NCI-H1930 (cell line): ENCODE results near the gene CCR5AS.

Experiments
- DNase-seq, 2 experiments: peaks; one replicate each; lab custom pipeline; 2025; lab: John Stamatoyannopoulos, UW

CCR5AS gene

DNA sequence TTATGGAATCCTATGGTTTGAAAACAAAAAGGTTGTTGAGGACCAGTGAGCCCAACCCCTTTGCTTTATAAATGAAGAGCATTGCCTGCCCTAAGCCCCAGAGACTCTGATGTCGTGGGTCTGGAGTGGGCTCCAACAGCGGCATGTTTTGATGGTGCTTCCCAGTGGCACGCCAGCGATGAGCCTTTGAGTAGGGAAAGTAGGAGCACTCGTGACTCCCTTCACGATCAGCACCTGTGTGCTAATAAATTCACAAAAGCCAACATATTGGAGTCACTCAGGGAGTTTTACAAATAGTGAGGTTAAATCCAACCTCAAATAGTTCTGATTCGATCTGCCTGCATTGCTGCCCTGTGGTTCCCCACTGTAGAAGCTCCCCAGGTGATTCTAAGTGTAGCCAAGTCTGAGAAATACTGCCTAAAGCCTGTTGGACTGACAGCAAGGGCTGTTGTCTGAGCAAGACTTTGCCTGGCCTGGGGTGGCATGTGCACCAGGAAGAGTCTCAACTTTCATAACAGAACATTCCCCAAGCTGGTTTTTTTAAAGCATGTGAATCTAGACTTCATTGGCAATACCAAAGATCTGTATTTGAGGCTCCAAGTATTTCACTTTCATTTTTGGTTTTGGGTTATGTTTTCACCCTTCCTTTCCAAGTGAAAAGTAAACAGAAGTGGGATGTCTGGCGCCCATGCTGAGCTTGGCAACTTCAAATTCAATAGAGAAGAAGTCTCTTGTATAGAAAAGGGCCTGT lies 26.2 kb downstream of the CCR5AS start:
- no peak for DNase-seq

DNA sequence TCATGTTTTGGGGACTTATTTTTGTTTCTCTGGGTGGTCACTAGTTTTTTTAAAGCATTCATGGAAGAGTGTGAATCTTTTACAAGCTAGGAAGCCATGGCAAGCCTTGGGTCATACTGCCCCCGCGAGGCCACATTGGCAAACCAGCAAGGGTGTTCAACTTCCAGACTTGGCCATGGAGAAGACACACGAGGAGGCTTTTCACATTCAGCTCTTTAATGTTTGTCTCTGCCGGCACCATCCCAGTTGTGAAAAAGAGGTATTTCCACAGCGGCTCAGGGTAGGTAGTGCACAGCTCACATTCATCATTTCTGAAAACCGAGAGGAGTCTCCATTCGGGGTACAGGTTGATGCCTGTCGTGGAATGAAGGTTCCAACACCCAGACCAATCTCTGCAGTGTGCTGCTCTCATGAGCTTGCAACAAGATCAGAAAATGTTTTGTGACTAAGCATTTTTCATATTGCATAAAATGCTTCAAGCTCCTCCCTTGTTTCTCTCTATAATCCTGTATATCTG lies 28.4 kb downstream of the CCR5AS start:
- DNase-seq = peak in 1 of 2 experiments; percentile 2

DNA sequence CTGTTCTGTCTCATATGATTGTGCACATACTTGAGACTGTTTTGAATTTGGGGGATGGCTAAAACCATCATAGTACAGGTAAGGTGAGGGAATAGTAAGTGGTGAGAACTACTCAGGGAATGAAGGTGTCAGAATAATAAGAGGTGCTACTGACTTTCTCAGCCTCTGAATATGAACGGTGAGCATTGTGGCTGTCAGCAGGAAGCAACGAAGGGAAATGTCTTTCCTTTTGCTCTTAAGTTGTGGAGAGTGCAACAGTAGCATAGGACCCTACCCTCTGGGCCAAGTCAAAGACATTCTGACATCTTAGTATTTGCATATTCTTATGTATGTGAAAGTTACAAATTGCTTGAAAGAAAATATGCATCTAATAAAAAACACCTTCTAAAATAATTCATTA lies 31.1 kb downstream of the CCR5AS start:
- no peak for DNase-seq

DNA sequence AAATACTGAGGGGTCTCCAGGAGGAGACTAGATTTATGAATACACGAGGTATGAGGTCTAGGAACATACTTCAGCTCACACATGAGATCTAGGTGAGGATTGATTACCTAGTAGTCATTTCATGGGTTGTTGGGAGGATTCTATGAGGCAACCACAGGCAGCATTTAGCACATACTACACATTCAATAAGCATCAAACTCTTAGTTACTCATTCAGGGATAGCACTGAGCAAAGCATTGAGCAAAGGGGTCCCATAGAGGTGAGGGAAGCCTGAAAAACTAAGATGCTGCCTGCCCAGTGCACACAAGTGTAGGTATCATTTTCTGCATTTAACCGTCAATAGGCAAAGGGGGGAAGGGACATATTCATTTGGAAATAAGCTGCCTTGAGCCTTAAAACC lies 31.6 kb downstream of the CCR5AS start:
- no peak for DNase-seq

DNA sequence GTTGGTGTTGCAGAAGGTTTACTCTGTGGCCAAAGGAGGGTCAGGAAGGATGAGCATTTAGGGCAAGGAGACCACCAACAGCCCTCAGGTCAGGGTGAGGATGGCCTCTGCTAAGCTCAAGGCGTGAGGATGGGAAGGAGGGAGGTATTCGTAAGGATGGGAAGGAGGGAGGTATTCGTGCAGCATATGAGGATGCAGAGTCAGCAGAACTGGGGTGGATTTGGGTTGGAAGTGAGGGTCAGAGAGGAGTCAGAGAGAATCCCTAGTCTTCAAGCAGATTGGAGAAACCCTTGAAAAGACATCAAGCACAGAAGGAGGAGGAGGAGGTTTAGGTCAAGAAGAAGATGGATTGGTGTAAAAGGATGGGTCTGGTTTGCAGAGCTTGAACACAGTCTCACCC lies 32.1 kb downstream of the CCR5AS start:
- no peak for DNase-seq

DNA sequence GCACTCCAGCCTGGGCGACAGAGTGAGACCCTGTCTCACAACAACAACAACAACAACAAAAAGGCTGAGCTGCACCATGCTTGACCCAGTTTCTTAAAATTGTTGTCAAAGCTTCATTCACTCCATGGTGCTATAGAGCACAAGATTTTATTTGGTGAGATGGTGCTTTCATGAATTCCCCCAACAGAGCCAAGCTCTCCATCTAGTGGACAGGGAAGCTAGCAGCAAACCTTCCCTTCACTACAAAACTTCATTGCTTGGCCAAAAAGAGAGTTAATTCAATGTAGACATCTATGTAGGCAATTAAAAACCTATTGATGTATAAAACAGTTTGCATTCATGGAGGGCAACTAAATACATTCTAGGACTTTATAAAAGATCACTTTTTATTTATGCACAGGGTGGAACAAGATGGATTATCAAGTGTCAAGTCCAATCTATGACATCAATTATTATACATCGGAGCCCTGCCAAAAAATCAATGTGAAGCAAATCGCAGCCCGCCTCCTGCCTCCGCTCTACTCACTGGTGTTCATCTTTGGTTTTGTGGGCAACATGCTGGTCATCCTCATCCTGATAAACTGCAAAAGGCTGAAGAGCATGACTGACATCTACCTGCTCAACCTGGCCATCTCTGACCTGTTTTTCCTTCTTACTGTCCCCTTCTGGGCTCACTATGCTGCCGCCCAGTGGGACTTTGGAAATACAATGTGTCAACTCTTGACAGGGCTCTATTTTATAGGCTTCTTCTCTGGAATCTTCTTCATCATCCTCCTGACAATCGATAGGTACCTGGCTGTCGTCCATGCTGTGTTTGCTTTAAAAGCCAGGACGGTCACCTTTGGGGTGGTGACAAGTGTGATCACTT lies 34.1 kb downstream of the CCR5AS start:
- no peak for DNase-seq

DNA sequence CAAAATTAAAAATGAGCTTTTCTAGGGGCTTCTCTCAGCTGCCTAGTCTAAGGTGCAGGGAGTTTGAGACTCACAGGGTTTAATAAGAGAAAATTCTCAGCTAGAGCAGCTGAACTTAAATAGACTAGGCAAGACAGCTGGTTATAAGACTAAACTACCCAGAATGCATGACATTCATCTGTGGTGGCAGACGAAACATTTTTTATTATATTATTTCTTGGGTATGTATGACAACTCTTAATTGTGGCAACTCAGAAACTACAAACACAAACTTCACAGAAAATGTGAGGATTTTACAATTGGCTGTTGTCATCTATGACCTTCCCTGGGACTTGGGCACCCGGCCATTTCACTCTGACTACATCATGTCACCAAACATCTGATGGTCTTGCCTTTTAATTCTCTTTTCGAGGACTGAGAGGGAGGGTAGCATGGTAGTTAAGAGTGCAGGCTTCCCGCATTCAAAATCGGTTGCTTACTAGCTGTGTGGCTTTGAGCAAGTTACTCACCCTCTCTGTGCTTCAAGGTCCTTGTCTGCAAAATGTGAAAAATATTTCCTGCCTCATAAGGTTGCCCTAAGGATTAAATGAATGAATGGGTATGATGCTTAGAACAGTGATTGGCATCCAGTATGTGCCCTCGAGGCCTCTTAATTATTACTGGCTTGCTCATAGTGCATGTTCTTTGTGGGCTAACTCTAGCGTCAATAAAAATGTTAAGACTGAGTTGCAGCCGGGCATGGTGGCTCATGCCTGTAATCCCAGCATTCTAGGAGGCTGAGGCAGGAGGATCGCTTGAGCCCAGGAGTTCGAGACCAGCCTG lies 35.1 kb downstream of the CCR5AS start:
- DNase-seq = no peak

GRCh38 chr3:46370839-46371518 lies 35.9 kb downstream of the CCR5AS start, which contains the start of gene CCR5:
Gene CCR5 (plus strand): TSS chr3:46370946. CDS start chr3:46372903, 1,957 bp downstream.
- DNase-seq = no peak

- no peak for DNase-seq
These were observed 37.2 kb downstream of the CCR5AS start for GRCh38 chr3:46369675-46370132.

- DNase-seq = no peak
These were observed 37.7 kb downstream of the CCR5AS start for GRCh38 chr3:46369151-46369550.

DNA sequence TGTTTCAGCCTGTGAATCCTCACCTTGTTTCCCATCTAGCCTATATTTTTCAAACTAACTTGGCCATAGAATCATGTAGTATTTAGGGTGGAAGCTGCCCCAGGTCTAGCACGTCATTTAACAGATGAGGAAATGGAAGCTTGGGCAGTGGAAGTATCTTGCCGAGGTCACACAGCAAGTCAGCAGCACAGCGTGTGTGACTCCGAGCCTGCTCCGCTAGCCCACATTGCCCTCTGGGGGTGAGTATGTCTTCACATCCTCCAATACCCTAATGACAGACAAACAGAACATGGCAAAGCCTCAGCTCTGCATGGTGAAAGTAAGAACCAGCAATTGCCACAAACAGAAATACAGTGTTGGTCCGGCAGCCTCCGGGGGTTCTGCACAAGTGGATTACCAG lies 38.3 kb downstream of the CCR5AS start:
- DNase-seq = peak in 1 of 2 experiments; percentile 1

GRCh38 chr3:46367811-46368210 lies 39.1 kb downstream of the CCR5AS start:
- DNase-seq = no peak

DNA sequence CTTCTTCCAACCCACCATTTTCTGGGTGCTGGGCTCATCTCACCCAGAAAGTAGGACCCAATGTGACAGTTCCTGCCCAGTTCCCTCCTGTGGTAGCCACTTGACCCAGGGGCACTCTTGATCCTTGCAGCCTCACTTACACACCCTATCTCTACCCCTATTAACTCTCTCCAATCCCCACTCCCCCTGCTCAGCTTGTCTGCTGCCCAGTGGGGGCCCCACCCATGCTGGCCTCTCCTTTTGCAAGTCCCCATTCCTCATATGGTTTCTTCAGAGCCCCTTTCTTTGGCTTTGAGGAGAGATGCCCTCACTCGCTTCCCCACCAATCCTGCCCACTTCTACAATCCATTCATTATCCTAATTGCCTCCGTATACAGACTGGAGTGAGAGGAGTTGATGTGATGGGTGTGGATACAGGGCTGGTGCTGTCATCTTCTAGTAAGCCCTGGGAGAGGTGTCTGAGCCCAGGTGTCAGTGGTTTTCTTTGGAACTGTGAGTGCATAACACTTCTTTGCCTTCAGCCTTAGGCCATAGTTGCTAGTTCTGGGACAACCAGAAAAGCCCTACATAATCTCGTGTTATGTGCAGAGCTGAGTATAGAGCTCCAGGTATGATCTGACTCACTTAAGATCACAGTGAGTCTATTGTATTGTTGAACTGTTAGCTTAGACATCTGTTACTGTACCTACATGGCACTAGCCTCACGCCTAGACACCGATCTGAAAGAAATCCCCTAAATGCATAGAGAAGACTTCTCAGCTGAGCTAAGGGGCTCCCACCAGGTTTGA lies 40.9 kb downstream of the CCR5AS start:
- DNase-seq = no peak

- DNase-seq = no peak
These were observed 41.8 kb downstream of the CCR5AS start for GRCh38 chr3:46365041-46365440.

- DNase-seq = no peak
These were observed 45.2 kb downstream of the CCR5AS start for GRCh38 chr3:46361408-46362283.

- DNase-seq = no peak
These were observed 46.0 kb downstream of the CCR5AS start for GRCh38 chr3:46360907-46361306.

GRCh38 chr3:46359733-46360493 lies 47.0 kb downstream of the CCR5AS start:
- DNase-seq = no peak

- DNase-seq = no peak
These were observed 48.4 kb downstream of the CCR5AS start for GRCh38 chr3:46358466-46358865.

DNA sequence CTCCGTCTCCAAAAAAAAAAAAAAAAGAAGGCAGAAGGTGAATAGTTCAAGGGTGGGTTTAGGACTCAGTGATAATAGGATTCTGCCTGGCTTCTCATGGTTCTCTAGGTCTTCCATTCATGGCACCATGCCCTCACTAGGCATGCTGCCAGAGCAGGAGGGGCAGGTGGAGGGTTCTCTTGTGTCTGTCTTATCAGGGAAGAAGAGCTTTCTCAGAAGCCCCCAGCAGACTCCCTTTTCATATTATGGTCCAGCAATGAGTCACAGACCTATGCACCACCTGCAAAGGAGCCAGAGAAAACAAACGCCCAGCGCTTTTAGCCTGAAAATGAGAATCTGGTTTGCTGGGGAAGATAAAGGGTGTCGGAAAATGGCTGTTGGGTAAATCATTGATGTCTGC lies 50.0 kb downstream of the CCR5AS start:
- no peak for DNase-seq
